SK-N-MC (cell line): ENCODE results near the gene PTPN9.
"Not testable (repeated sequence)": the region's sequence is repeated elsewhere in the genome, so short reads cannot be mapped to it uniquely, and the experiment has no call there.

Source experiments
- EZH2 ChIP-seq: fragments of 200-600 bp; sonication (generic); IDR thresholded peaks from one replicate; pipeline ENCODE4 v1.6.1; 2017; ENCODE audit warnings: antibody characterized with exemption
- FOXP2 ChIP-seq: optimal IDR thresholded peaks from 2 replicates; pipeline ENCODE3; 2011; ENCODE audit warnings: mild to moderate bottlenecking, moderate library complexity; ENCODE audit not compliant: insufficient read depth; ENCODE audit errors: extremely low read length, control extremely low read depth
- POLR2AphosphoS5 ChIP-seq: IDR thresholded peaks from 2 replicates; pipeline ENCODE4 v1.6.1; 2012; ENCODE audit warnings: mild to moderate bottlenecking, low read depth, low read length, borderline replicate concordance

DNA sequence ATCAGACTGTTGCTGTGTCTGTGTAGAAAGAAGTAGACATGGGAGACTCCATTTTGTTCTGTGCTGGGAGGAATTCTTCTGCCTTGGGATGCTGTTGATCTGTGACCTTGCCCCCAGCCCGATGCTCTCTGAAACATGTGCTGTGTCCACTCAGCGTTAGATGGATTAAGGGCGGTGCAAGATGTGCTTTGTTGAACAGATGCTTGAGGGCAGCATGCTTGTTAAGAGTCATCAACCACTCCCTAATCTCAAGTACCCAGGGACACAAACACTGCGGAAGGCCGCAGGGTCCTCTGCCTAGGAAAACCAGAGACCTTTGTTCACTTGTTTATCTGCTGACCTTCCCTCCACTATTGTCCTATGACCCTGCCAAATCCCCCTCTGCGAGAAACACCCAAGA, 19.8 kb downstream of the PTPN9 start:
- not testable (repeated sequence) for TF ChIP-seq POLR2AphosphoS5, EZH2, FOXP2
